Esophagus muscularis mucosa (tissue), 4 donors: ENCODE data around the gene EPHA2.

Experiments used
- EP300 ChIP-seq: sonication (generic); formaldehyde crosslinking; IDR thresholded peaks from one replicate; pipeline ENCODE4 v1.6.1; 2017; ENCODE audit warnings: antibody characterized with exemption
- POLR2A ChIP-seq: fragments of 450-650 bp; IDR thresholded peaks from one replicate; pipeline ENCODE4 v1.6.1; 2017; ENCODE audit warnings: antibody characterized with exemption, moderate library complexity, mild to moderate bottlenecking, low read depth
- POLR2AphosphoS5 ChIP-seq, 2 donors: sonication (generic); formaldehyde crosslinking; IDR thresholded peaks; one replicate each; pipeline ENCODE4 v1.6.1; 2017; ENCODE audit warnings: antibody characterized with exemption in 2 of 2
- TF ChIP-seq, protein P1 (sequence below), 3 experiments: fragments of 200-600 bp in 2 of 3; fragments of 450-650 bp in 1 of 3; sonication (generic) in 2 of 3; IDR thresholded peaks; one replicate each; pipeline ENCODE4 v1.5.1; 2017 to 2019; ENCODE audit warnings: antibody characterized with exemption in 3 of 3, mild to moderate bottlenecking in 2 of 3, moderate library complexity in 1 of 3

DNA sequence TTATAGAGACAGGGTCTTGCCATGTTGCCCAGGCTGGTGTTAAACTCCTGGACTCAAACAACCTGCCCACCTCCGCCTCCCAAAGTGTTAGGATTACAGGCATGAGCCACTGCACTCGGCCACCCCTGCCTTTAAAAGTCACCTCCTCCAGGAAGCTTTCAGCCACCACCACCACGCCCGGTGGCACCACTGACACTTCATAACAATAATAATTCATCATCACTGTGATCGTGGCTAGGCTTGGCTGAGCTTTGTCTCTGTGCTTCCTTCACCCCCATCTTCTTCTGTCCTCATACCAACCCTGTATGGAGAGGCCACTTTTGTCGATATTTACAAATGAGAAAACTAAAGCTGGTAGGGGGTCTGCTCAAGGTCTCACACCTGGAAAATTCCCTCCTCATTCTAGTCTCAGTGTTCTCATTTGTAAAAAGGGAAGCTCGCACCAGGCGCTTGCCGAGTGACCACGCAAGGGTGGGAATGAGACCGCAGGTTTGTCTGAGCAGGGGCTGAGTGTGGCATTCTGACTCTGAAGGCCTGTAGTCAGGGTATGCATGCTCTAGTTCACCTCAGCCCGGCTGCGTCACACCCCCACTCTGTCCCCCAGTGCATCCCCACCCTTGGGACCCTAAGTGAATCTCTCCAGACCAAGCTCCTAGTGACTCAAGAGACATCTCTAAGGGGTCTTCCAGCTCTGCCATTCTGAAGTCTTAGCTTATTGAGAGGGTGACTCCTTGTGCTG is 12.9 kb upstream of the EPHA2 start:
- TF ChIP-seq POLR2A (no peak), POLR2AphosphoS5 (IDR thresholded peaks at IDR 0.05) (no peak), EP300 (no peak)
- TF ChIP-seq, protein P1, sequence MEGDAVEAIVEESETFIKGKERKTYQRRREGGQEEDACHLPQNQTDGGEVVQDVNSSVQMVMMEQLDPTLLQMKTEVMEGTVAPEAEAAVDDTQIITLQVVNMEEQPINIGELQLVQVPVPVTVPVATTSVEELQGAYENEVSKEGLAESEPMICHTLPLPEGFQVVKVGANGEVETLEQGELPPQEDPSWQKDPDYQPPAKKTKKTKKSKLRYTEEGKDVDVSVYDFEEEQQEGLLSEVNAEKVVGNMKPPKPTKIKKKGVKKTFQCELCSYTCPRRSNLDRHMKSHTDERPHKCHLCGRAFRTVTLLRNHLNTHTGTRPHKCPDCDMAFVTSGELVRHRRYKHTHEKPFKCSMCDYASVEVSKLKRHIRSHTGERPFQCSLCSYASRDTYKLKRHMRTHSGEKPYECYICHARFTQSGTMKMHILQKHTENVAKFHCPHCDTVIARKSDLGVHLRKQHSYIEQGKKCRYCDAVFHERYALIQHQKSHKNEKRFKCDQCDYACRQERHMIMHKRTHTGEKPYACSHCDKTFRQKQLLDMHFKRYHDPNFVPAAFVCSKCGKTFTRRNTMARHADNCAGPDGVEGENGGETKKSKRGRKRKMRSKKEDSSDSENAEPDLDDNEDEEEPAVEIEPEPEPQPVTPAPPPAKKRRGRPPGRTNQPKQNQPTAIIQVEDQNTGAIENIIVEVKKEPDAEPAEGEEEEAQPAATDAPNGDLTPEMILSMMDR (IDR thresholded peaks at IDR 0.05): no peak
